GM12891 (cell line): ENCODE results near the gene MCTP2.
A peak's percentile ranks its signal among the peaks of the same experiment; 100 is the strongest.

ENCODE experiments used
- DNase-seq: peaks from one replicate; pipeline ENCODE4 v3.0.0; 2011; ENCODE audit warnings: low spot score; ENCODE audit not compliant: insufficient read length
- FAIRE-seq: peaks from 2 replicates; lab custom pipeline; 2011; peaks lifted over from hg19 to GRCh38; lab: Jason Lieb, UNC
- PAX5 ChIP-seq: IDR thresholded peaks from 2 replicates; pipeline ENCODE4 v1.6.1; 2011; ENCODE audit warnings: low read length, moderate library complexity, mild to moderate bottlenecking; ENCODE audit not compliant: insufficient read depth, severe bottlenecking
- POLR2A ChIP-seq: IDR thresholded peaks from 2 replicates; pipeline ENCODE4 v1.6.1; 2011; ENCODE audit warnings: low read depth, low read length, control low read depth
- POLR2AphosphoS5 ChIP-seq: IDR thresholded peaks from 2 replicates; pipeline ENCODE4 v1.6.1; 2011; ENCODE audit warnings: low read depth, low read length, control low read depth
- POU2F2 ChIP-seq: IDR thresholded peaks from 2 replicates; pipeline ENCODE4 v1.6.1; 2011; ENCODE audit warnings: low read depth, mild to moderate bottlenecking, control low read depth, low read length, moderate library complexity
- SPI1 ChIP-seq: IDR thresholded peaks from 2 replicates; pipeline ENCODE4 v1.6.1; 2011; ENCODE audit warnings: low read depth, low read length, control low read depth
- TAF1 ChIP-seq: IDR thresholded peaks from 2 replicates; pipeline ENCODE4 v1.6.1; 2011; ENCODE audit warnings: low read depth, low read length, control low read depth

MCTP2 gene

GRCh38 chr15:94293411-94294402 is 62.3 kb downstream of the MCTP2 start:
- FAIRE-seq (no peak), DNase-seq (no peak)
- no peak for TF ChIP-seq POLR2A
- no peak for TF ChIP-seq POLR2AphosphoS5
- TF ChIP-seq SPI1, result no peak
- TF ChIP-seq POU2F2, result no peak
- no peak for TF ChIP-seq TAF1
- no peak for TF ChIP-seq PAX5

- TF ChIP-seq TAF1, result no peak
- TF ChIP-seq PAX5, result no peak
- no peak for TF ChIP-seq POU2F2
- no peak for TF ChIP-seq SPI1
- no peak for TF ChIP-seq POLR2A
- TF ChIP-seq POLR2AphosphoS5, result no peak
- FAIRE-seq (no peak), DNase-seq (no peak)
These were observed 63.2 kb downstream of the MCTP2 start for GRCh38 chr15:94294556-94294955.

- DNase-seq, result no peak
- no peak for FAIRE-seq
- TF ChIP-seq POLR2A (no peak), POLR2AphosphoS5 (no peak), SPI1 (no peak), TAF1 (no peak)
These were observed 63.9 kb downstream of the MCTP2 start for GRCh38 chr15:94295275-94295674.

GRCh38 chr15:94296717-94297116 is 65.4 kb downstream of the MCTP2 start:
- FAIRE-seq, result no peak
- no peak for TF ChIP-seq POLR2A
- no peak for TF ChIP-seq PAX5
- no peak for TF ChIP-seq SPI1
- no peak for TF ChIP-seq POLR2AphosphoS5
- no peak for TF ChIP-seq POU2F2
- no peak for TF ChIP-seq TAF1
- no peak for DNase-seq

- TF ChIP-seq SPI1, result no peak
- no peak for TF ChIP-seq POLR2AphosphoS5
- TF ChIP-seq POLR2A, result no peak
- TF ChIP-seq TAF1, result no peak
- TF ChIP-seq POU2F2, result no peak
- TF ChIP-seq PAX5, result no peak
- DNase-seq (no peak), FAIRE-seq (no peak)
These were observed 66.2 kb downstream of the MCTP2 start for GRCh38 chr15:94297558-94297957.

GRCh38 chr15:94298364-94298763 is 67.0 kb downstream of the MCTP2 start:
- DNase-seq (no peak), FAIRE-seq (no peak)
- TF ChIP-seq POLR2AphosphoS5, result no peak
- TF ChIP-seq TAF1, result no peak
- no peak for TF ChIP-seq POU2F2
- no peak for TF ChIP-seq POLR2A
- TF ChIP-seq PAX5, result no peak
- TF ChIP-seq SPI1, result no peak

- no peak for DNase-seq
- no peak for FAIRE-seq
- TF ChIP-seq POLR2AphosphoS5 (no peak), POU2F2 (no peak), PAX5 (no peak), SPI1 (no peak), TAF1 (no peak), POLR2A (no peak)
These were observed 69.3 kb downstream of the MCTP2 start for GRCh38 chr15:94300612-94301011.

GRCh38 chr15:94305133-94305532 is 73.8 kb downstream of the MCTP2 start:
- FAIRE-seq, result peak; percentile 16
- TF ChIP-seq POLR2AphosphoS5, result no peak
- TF ChIP-seq POU2F2, result no peak
- DNase-seq, result no peak

GRCh38 chr15:94306700-94307650 is 75.6 kb downstream of the MCTP2 start:
- FAIRE-seq (peak; percentile 91), DNase-seq (peak; percentile 8)
- TF ChIP-seq POU2F2, result peak; percentile 59; the same call in 1 of the 2 replicates
- TF ChIP-seq POLR2AphosphoS5, result no peak
- peak; percentile 71 for TF ChIP-seq SPI1
- no peak for TF ChIP-seq TAF1
- no peak for TF ChIP-seq POLR2A
- no peak for TF ChIP-seq PAX5

GRCh38 chr15:94312946-94313345 is 81.6 kb downstream of the MCTP2 start:
- DNase-seq (no peak), FAIRE-seq (no peak)
- TF ChIP-seq PAX5 (no peak), POLR2AphosphoS5 (no peak), TAF1 (no peak), SPI1 (no peak), POLR2A (no peak), POU2F2 (no peak)
